Esophagus mucosa (tissue), 1 donor: ENCODE data around the gene EIF4A3. TPM values are rescaled to one million over a fixed set of nuclear protein-coding genes. Genes with fewer than 3 reads are reported as not detected.
"Not testable (repeated sequence)": the region's sequence is repeated elsewhere in the genome, so short reads cannot be mapped to it uniquely, and the experiment has no call there.

Experiments
- ATAC-seq: fragments of 200-7000 bp; cut with Tn5 transposase; one replicate; pipeline ENCODE4 v1.9.1; 2020
- total RNA-seq: library from RNA; stranded (reverse); gene quantifications from one replicate; pipeline ENCODE4 v1.2.4, GENCODE V29; 2023
- donor health status: DM: yes; HTN: yes; CAD: no.

Gene EIF4A3
- total RNA-seq, 1 donor from 2014 or later = 93.3 TPM

DNA sequence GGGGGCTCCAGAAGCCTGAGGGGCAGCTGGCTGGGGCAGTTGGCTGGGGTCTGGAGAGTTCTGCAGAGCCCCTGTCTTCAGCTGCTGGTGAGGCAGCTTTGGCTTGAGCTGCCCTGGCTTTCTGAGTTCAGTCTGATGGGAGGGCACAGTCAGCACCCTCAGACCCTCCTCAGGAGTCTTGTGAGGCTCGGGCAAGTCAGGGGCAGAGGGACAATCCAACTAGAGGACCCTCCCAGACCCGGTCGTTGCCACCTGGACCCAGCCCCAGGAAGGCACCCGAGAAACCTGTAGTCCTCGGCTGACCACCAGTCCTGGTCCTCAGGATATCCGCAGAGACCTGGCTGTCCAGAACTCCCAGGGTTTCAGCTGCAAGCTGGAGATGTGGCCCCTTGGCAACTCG is 24.8 kb upstream of the EIF4A3 start:
- no peak for ATAC-seq

GRCh38 chr17:80169784-80170500 is 23.0 kb upstream of the EIF4A3 start, which contains the start of gene CARD14:
CARD14 (plus strand) TSS chr17:80170030; CDS start chr17:80181439, 11,409 bp downstream.
- ATAC-seq = peak; percentile 96

- ATAC-seq = peak; percentile 19
These were observed 22.2 kb upstream of the EIF4A3 start for GRCh38 chr17:80169107-80169506.

DNA sequence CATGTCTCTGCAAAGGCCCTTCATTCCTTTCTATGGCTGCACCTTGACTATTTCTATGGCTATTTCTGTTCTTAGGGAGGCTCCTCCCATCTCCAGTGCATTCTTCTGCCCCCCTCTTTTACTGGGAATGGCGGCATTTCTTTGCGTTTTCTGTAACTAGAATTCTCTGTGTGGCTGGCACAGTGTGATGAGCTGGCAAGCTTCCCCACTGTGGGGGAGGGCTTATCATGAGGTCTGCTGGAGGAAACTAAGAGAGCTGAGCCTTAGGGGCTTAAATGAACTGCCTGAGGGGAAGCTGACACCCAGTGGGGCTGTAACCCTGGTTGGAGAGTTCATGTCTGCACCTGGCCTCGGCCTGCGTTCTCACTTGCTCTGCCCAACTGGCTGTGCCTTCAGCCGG is 21.4 kb upstream of the EIF4A3 start:
- no peak for ATAC-seq

- peak; percentile 61 for ATAC-seq
These were observed 19.5 kb upstream of the EIF4A3 start for GRCh38 chr17:80166446-80166845.

DNA sequence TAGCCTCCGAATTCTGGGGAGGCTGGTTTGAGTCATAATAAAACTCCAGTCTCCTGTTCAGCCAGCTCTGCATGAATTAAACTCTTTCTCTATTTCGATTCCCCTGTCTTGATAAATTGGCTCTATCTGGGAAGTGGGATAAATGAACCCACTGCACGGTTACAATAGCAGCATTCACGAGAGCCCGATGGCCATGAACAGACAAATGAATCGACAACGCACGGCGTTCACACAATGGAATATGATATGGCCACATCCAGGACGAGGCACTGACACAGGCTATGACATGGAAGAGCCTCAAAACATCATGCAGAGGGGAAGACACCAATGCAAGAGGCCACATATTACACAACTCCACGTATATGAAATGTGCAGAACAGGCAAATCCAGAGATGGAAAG is 17.3 kb upstream of the EIF4A3 start:
- ATAC-seq = no peak

DNA sequence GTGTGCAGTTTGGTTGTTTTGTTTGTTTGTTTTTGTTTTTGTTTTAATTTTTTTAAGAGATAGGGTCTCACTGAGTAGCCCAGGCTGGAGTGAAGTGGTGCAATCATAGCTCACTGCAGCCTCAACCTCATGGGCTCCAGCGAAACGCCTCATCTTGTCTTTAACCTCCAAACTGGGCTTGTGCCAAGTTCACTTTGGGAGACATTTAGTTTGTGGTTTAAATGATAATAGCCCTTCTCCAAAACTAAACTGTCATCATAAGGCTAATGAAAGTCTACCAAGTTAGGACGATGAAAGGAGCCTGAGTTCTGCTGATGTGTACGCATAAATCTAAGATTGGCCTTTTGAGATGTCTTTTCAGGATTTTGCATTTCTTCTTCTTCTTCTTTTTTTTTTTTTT is 16.4 kb upstream of the EIF4A3 start:
- ATAC-seq = no peak

- ATAC-seq = no peak
These were observed 13.6 kb upstream of the EIF4A3 start for GRCh38 chr17:80160536-80160935.

DNA sequence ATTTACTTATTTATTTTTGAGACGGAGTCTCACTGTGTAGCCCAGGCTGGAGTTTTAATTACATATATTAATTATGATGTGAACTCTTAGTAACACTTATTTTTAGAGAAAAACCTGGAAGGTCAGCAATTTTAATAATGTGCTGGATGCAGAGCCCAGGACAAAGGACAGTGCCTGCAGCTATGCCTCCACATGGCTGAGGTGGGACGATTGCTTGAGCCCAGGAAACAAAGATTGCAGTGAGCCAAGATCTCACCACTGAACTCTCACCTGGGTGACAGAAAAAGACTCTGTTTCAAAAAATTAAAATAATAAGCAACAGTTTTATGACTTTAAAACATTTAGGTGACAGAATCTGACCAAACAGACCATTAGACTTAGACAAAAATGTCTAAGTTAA is 11.9 kb upstream of the EIF4A3 start:
- no peak for ATAC-seq

GRCh38 chr17:80155600-80155999 is 8.7 kb upstream of the EIF4A3 start:
- ATAC-seq = not testable (repeated sequence)

GRCh38 chr17:80154166-80154565 is 7.2 kb upstream of the EIF4A3 start:
- ATAC-seq = no peak

GRCh38 chr17:80153004-80153403 is 6.1 kb upstream of the EIF4A3 start:
- no peak for ATAC-seq

DNA sequence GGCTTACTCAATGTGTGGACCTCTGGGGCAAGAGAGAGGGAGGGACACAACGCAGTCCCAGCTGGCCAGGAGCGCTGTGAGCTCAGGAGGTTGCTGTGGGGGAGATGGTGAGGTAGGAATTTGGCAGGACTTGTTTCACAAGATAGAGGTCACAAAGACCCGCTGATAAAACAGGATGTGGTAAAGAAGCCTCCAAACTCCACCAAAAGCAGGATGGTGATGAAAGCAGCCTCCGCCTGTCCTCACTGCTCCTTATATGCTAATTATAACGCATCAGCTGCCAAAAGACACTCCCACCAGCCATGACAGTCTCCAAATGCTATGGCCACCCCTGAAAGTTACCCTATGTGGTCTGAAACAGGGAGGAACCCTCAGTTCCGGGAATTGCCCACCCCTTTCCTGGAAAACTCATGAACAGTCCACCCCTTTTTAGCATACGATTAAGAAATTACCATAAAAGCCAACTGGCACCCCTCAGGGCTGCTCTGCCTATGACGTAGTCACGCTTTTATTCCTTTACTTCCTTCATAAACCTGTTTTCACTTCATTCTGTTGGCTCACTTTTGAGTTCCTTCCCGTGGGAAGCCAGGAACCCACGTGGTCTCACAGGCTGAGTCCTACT is 5.3 kb upstream of the EIF4A3 start:
- peak; percentile 42 for ATAC-seq

DNA sequence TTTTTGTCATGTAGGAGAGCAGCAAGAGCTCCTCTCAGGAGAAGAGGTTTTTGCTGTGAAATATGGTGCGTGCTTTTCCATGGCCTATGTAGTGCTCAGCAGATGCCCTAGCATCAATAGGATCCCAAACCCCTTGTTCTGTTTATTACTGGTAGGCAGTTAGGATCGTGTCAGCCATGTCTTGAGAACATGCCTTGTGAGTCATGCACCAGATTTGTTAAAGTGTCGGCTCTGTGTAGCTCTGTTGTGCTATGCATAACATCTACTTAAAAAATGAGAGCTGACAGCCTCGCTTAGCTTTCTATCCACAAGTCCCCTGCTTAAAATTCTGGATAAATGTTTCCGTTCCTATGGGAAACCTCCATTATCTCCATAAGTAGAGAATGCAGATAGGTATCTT is 4.4 kb upstream of the EIF4A3 start:
- no peak for ATAC-seq

- peak; percentile 5 for ATAC-seq
These were observed 550 bp downstream of the EIF4A3 start for GRCh38 chr17:80146121-80147034.

- no peak for ATAC-seq
These were observed 1.6 kb downstream of the EIF4A3 start for GRCh38 chr17:80145076-80146075.

- ATAC-seq = no peak
These were observed 4.0 kb downstream of the EIF4A3 start for GRCh38 chr17:80142929-80143328.

DNA sequence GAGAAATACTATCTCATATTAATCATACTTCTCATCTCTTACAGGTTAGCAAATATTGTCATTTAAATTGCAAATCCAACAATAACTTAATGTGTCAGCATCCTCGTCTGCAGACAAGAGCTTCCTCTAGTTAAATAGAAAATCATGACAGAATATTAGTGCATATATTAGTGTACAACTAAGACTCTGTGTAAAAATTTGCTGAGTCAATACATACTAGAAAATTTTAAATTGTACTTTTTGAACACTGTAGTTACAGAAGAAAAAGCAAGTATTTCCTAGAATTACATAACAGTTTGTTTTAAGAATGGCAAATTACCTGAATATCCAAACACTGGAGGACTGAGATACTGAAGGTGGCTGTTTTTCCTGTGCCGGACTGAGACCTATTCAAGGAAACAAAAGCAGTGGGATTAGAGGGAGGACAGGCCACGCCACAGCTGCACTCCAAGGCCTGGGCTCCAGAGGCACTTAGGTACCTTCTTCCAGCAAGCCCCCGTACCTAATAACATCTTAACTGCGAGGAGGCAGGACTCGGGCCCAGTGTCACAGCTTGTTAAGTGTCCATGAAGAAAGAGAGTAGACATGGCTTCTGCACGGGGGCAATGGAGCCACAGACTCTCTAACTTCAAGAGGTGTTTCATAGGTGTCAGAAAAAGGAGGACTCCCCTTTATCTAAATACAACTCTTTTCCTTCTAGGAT is 5.3 kb downstream of the EIF4A3 start:
- ATAC-seq = no peak

- ATAC-seq = no peak
These were observed 8.0 kb downstream of the EIF4A3 start for GRCh38 chr17:80138856-80139426.

GRCh38 chr17:80137131-80137530 is 9.8 kb downstream of the EIF4A3 start:
- no peak for ATAC-seq

GRCh38 chr17:80133626-80133970 is 13.3 kb downstream of the EIF4A3 start:
- peak; percentile 13 for ATAC-seq
